K562 (cell line): ENCODE measurements around the gene MME. TPM values are rescaled to one million over a fixed set of nuclear protein-coding genes. Genes with fewer than 3 reads are reported as not detected.

Experiments
- BRD9 ChIP-seq: fragments of 450-650 bp; IDR thresholded peaks from 2 replicates; pipeline ENCODE4 v1.6.1; 2018; ENCODE audit warnings: low read depth; ENCODE audit not compliant: partially characterized antibody
- CBX1 ChIP-seq: sonication (generic); IDR thresholded peaks from 2 replicates; pipeline ENCODE4 v1.6.1; 2016; ENCODE audit warnings: antibody characterized with exemption, low read depth, mild to moderate bottlenecking
- CBX5 ChIP-seq: IDR thresholded peaks from 2 replicates; pipeline ENCODE4 v1.6.1; 2014; ENCODE audit warnings: low read depth, borderline replicate concordance
- CHCHD3 ChIP-seq: fragments of 250-450 bp; sonication (Bioruptor Pico); IDR thresholded peaks from 2 replicates; pipeline ENCODE4 v2.1.2; 2022; ENCODE audit warnings: mild to moderate bottlenecking
- EP300 ChIP-seq: IDR thresholded peaks from 2 replicates; pipeline ENCODE4 v1.6.1; 2012; ENCODE audit warnings: low read length, improper control_type of control experiment
- ETS2 ChIP-seq: IDR thresholded peaks from 2 replicates; pipeline ENCODE4 v1.6.1; 2016; ENCODE audit warnings: borderline replicate concordance, missing genetic modification characterization, mild to moderate bottlenecking, moderate library complexity, missing compliant biosample characterization; ENCODE audit not compliant: poor library complexity, severe bottlenecking
- EWSR1 ChIP-seq: fragments of 450-650 bp; IDR thresholded peaks from 2 replicates; pipeline ENCODE4 v1.6.1; 2018; ENCODE audit warnings: borderline replicate concordance, mild to moderate bottlenecking, low read depth, moderate library complexity; ENCODE audit not compliant: partially characterized antibody
- NELFE ChIP-seq: IDR thresholded peaks from 2 replicates; pipeline ENCODE4 v1.6.1; 2011; ENCODE audit warnings: mild to moderate bottlenecking; ENCODE audit not compliant: insufficient read depth, insufficient read length
- NFE2 ChIP-seq: IDR thresholded peaks from 2 replicates; pipeline ENCODE4 v1.6.1; 2014; ENCODE audit warnings: antibody characterized with exemption, low read depth
- NFIC ChIP-seq: fragments of 450-650 bp; IDR thresholded peaks from 2 replicates; pipeline ENCODE4 v1.6.1; 2017; ENCODE audit warnings: mild to moderate bottlenecking, inconsistent platforms
- PHB2 ChIP-seq: fragments of 450-650 bp; IDR thresholded peaks from 2 replicates; pipeline ENCODE4 v1.6.1; 2017; ENCODE audit warnings: low read depth
- RB1 ChIP-seq: fragments of 450-650 bp; IDR thresholded peaks from 2 replicates; pipeline ENCODE4 v1.6.1; 2017; ENCODE audit warnings: low read depth, mild to moderate bottlenecking
- RBM15 ChIP-seq: fragments of 200-400 bp; formaldehyde crosslinking; IDR thresholded peaks from 2 replicates; pipeline ENCODE4 v1.6.1; 2018; ENCODE audit warnings: mild to moderate bottlenecking, low read length, moderate library complexity; ENCODE audit not compliant: insufficient read depth
- RHOXF2B ChIP-seq: fragments of 250-450 bp; sonication (Bioruptor Pico); conservative IDR thresholded peaks from 2 replicates; pipeline ENCODE4 v1.5.1; 2021
- SIN3B ChIP-seq: fragments of 450-650 bp; IDR thresholded peaks from 2 replicates; pipeline ENCODE4 v1.6.1; 2017; ENCODE audit warnings: low read depth, mild to moderate bottlenecking, moderate library complexity
- SMARCC2 ChIP-seq: fragments of 450-650 bp; IDR thresholded peaks from 2 replicates; pipeline ENCODE4 v1.6.1; 2017; ENCODE audit warnings: antibody characterized with exemption, moderate library complexity, mild to moderate bottlenecking, low read depth
- TAF15 ChIP-seq: fragments of 200-400 bp; formaldehyde crosslinking; IDR thresholded peaks from 2 replicates; pipeline ENCODE4 v1.6.1; 2017; ENCODE audit warnings: mild to moderate bottlenecking, low read depth, low read length, moderate library complexity
- TCF3 ChIP-seq: sonication (generic); formaldehyde crosslinking; IDR thresholded peaks from 2 replicates; pipeline ENCODE4 v1.4.0; 2020; ENCODE audit warnings: mild to moderate bottlenecking, missing genetic modification reagents
- ZEB2 ChIP-seq: fragments of 450-650 bp; IDR thresholded peaks from 2 replicates; pipeline ENCODE4 v1.6.1; 2016
- ZNF24 ChIP-seq: fragments of 450-650 bp; IDR thresholded peaks from 2 replicates; pipeline ENCODE4 v1.6.1; 2016
- ZNF3 ChIP-seq: fragments of 250-450 bp; sonication (Bioruptor Pico); IDR thresholded peaks from 2 replicates; pipeline ENCODE4 v1.5.0; 2021; ENCODE audit warnings: mild to moderate bottlenecking, moderate library complexity
- ZNF76 ChIP-seq: fragments of 250-450 bp; sonication (Bioruptor Pico); IDR thresholded peaks from 2 replicates; pipeline ENCODE4 v1.4.0; 2020; ENCODE audit warnings: mild to moderate bottlenecking, moderate library complexity, borderline replicate concordance
- ZNF830 ChIP-seq: fragments of 250-450 bp; sonication (Bioruptor Pico); IDR thresholded peaks from 2 replicates; pipeline ENCODE4 v1.5.0; 2021; ENCODE audit warnings: mild to moderate bottlenecking
- polyA plus RNA-seq, 8 experiments: library from polyadenylated mRNA; depleted of rRNA in 4 of 8; stranded (reverse) in 5 of 8; unstranded in 3 of 8; fragments of >200 nt; fragmentation: Nextera tagmentation in 2 of 8; fragmentation: Illumina TruSeq in 1 of 8; extraction: Ambion mirVana in 2 of 8; extraction: Trizol in 1 of 8; gene quantifications; 2 replicates each; pipeline versions ENCODE4 v1.2.1 to v1.2.3, GENCODE V29; 2011 to 2014; ENCODE audit warnings: inconsistent platforms in 1 of 8, missing spikeins in 1 of 8
- total RNA-seq, 7 experiments: library from RNA; depleted of rRNA in 6 of 7; stranded (reverse); fragments of >200 nt in 6 of 7; fragmentation: Illumina TruSeq in 2 of 7; extraction: Trizol in 2 of 7; gene quantifications; 2 replicates each; pipeline versions ENCODE4 v1.2.1 to v1.2.3, GENCODE V29; 2011 to 2021; ENCODE audit warnings: low replicate concordance in 1 of 7
- TF ChIP-seq, protein P1 (sequence below), 2 experiments: fragments of 450-650 bp; conservative IDR thresholded peaks; 2 replicates each; pipeline ENCODE4 v1.6.1; 2017; ENCODE audit warnings: mild to moderate bottlenecking in 2 of 2, moderate library complexity in 2 of 2
- TF ChIP-seq, protein P2 (sequence below): fragments of 150-350 bp; IDR thresholded peaks from 2 replicates; pipeline ENCODE4 v1.6.1; 2014; ENCODE audit warnings: low read depth, mild to moderate bottlenecking, low read length, borderline replicate concordance
- TF ChIP-seq, protein P3 (sequence below): fragments of 250-450 bp; sonication (Bioruptor Pico); IDR thresholded peaks from 2 replicates; pipeline ENCODE4 v1.5.0; 2020; ENCODE audit warnings: mild to moderate bottlenecking, borderline replicate concordance

The MME gene
- total and polyA plus RNA-seq, 9 of the 15 experiments (the other 6 are each of a cell fraction or from before 2014, with no cell fraction given), result 0.80 to 8.6 (median 2.5) TPM

DNA sequence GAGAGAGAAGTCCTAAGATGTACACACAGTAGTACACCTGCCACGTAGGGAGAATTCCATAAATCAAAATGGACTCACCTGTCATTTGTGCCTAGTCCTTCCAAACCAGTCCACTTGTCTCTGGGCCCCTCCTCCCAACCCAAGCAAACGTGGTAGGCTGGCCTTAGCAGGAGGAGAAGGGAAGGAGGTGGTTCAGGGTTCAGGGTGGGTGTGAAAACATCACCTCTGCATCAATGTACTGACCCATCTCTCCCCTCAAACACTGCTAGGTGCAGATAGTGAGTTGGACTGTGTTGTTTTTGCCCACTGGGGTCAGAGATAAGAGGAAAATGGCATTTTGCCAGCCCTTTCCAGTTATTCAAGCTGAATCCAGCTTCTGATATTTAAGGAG lies 99.3 kb downstream of the MME start (continued):
- no peak for TF ChIP-seq ETS2 (tag)
- peak; percentile 92 for TF ChIP-seq EP300
- TF ChIP-seq, protein P1, sequence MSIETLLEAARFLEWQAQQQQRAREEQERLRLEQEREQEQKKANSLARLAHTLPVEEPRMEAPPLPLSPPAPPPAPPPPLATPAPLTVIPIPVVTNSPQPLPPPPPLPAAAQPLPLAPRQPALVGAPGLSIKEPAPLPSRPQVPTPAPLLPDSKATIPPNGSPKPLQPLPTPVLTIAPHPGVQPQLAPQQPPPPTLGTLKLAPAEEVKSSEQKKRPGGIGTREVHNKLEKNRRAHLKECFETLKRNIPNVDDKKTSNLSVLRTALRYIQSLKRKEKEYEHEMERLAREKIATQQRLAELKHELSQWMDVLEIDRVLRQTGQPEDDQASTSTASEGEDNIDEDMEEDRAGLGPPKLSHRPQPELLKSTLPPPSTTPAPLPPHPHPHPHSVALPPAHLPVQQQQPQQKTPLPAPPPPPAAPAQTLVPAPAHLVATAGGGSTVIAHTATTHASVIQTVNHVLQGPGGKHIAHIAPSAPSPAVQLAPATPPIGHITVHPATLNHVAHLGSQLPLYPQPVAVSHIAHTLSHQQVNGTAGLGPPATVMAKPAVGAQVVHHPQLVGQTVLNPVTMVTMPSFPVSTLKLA (conservative IDR thresholded peaks at IDR 0.05), result peak in 1 of 2 experiments; percentile 19; a peak in 1 of 4 replicates
- TF ChIP-seq CHCHD3 (CRISPR knock-in tag), result no peak
- no peak for TF ChIP-seq RHOXF2B (CRISPR knock-in tag)
- TF ChIP-seq ZNF830 (CRISPR knock-in tag), result no peak
- no peak for TF ChIP-seq ZNF3
- TF ChIP-seq NFIC, result peak; percentile 99
- TF ChIP-seq RB1, result no peak
- TF ChIP-seq, protein P2, sequence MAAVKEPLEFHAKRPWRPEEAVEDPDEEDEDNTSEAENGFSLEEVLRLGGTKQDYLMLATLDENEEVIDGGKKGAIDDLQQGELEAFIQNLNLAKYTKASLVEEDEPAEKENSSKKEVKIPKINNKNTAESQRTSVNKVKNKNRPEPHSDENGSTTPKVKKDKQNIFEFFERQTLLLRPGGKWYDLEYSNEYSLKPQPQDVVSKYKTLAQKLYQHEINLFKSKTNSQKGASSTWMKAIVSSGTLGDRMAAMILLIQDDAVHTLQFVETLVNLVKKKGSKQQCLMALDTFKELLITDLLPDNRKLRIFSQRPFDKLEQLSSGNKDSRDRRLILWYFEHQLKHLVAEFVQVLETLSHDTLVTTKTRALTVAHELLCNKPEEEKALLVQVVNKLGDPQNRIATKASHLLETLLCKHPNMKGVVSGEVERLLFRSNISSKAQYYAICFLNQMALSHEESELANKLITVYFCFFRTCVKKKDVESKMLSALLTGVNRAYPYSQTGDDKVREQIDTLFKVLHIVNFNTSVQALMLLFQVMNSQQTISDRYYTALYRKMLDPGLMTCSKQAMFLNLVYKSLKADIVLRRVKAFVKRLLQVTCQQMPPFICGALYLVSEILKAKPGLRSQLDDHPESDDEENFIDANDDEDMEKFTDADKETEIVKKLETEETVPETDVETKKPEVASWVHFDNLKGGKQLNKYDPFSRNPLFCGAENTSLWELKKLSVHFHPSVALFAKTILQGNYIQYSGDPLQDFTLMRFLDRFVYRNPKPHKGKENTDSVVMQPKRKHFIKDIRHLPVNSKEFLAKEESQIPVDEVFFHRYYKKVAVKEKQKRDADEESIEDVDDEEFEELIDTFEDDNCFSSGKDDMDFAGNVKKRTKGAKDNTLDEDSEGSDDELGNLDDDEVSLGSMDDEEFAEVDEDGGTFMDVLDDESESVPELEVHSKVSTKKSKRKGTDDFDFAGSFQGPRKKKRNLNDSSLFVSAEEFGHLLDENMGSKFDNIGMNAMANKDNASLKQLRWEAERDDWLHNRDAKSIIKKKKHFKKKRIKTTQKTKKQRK, result no peak
- TF ChIP-seq EWSR1, result no peak
- TF ChIP-seq TAF15, result no peak
- TF ChIP-seq TCF3 (CRISPR knock-in tag), result peak; percentile 94
- no peak for TF ChIP-seq NELFE
- TF ChIP-seq, protein P3, sequence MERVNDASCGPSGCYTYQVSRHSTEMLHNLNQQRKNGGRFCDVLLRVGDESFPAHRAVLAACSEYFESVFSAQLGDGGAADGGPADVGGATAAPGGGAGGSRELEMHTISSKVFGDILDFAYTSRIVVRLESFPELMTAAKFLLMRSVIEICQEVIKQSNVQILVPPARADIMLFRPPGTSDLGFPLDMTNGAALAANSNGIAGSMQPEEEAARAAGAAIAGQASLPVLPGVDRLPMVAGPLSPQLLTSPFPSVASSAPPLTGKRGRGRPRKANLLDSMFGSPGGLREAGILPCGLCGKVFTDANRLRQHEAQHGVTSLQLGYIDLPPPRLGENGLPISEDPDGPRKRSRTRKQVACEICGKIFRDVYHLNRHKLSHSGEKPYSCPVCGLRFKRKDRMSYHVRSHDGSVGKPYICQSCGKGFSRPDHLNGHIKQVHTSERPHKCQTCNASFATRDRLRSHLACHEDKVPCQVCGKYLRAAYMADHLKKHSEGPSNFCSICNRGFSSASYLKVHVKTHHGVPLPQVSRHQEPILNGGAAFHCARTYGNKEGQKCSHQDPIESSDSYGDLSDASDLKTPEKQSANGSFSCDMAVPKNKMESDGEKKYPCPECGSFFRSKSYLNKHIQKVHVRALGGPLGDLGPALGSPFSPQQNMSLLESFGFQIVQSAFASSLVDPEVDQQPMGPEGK (CRISPR knock-in tag), result no peak
- no peak for TF ChIP-seq CBX1
- TF ChIP-seq BRD9, result no peak
- no peak for TF ChIP-seq SIN3B
- no peak for TF ChIP-seq ZNF24
- TF ChIP-seq ZEB2, result 0 out of 2 replicates have a peak, but pooled peaks have one; percentile 57
- peak; percentile 72 for TF ChIP-seq SMARCC2
- no peak for TF ChIP-seq CBX5
- TF ChIP-seq ZNF76 (CRISPR knock-in tag), result no peak
- no peak for TF ChIP-seq RBM15
- no peak for TF ChIP-seq NFE2
- 0 out of 2 replicates have a peak, but pooled peaks have one; percentile 48 for TF ChIP-seq PHB2
